ENCODE results near the gene MYH6.

MYH6 gene

GRCh38 chr14:23375527-23376251, 32.4 kb downstream of the MYH6 start:
- DNase-seq: no peak

DNA sequence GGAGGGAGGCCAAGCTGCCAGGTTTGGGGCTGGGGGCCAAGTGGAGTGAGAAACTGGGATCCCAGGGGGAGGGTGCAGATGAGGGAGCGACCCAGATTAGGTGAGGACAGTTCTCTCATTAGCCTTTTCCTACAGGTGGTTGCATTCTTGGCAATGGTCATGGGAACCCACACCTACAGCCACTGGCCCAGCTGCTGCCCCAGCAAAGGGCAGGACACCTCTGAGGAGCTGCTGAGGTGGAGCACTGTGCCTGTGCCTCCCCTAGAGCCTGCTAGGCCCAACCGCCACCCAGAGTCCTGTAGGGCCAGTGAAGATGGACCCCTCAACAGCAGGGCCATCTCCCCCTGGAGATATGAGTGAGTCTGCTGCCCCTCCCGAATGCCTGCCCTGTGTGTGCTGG, 35.0 kb downstream of the MYH6 start:
- DNase-seq: no peak

DNA sequence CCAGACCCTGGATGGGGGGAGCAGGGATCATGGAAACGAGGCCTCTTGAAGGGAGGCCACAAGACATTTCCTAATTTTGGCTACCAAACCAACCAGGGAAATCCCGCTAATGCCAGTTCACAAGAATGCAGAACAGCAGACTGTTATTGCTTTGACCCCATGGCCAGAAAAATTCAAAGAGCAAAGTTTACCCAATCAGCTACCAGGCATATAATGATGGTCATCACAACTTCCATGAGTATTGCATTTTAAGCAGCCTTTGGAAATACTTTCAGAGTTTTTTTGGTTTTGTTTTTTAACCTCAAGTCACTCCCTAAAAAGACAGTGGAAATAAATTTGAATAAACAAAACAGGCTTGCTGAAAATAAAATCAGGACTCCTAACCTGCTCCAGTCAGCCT, 35.6 kb downstream of the MYH6 start, which contains the start of gene IL25:
Gene IL25, plus strand, starts transcription at position 301 of the 400 bp plus-strand sequence.
- DNase-seq: no peak

DNA sequence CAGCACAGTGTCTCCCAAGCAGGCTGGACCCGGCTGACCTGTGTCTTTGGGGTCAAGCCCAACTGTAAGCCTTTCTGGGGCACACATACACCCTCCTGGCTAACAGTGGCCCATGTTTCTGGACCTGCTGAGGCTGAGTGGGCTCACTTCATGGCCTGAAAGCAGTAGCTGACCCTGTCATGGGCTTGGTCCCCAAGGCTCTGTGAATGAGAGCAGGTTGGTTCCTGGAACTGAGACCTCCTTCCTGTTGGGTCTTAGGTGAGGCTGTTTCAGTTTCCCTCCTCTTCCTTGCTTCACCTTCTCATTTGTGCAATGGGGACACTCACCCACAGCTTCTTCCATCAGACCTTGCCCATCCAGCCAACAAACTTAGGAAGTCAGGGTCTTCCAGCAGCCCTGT, 36.2 kb downstream of the MYH6 start:
- no peak for DNase-seq

- DNase-seq: no peak
Observed at GRCh38 chr14:23370221-23370620, 37.9 kb downstream of the MYH6 start.

DNA sequence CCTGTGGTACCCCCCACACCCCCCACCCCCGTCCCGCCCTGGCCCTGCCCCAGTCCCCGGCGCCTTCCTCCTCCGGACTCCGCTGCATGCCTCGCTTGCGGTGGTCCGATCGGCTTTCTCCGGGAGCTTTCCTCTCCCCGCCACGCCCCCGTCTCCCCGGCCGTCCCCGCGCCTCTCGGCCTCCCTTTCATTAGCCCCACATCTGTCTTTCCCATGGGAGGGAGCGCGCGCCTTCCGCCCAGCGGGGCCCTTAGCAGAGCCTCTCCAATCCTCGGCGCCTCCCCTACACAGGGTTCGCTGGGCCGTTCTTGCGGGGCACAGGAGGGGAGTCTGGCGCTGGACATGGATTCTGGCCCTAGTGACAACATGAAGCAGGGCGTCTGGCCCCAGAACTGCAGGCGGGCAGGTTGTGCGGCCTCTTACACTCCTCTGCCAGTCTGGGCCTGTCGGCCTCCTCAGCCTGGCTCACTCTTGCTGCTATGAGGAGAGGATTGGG, 41.6 kb downstream of the MYH6 start:
- DNase-seq: no peak

DNA sequence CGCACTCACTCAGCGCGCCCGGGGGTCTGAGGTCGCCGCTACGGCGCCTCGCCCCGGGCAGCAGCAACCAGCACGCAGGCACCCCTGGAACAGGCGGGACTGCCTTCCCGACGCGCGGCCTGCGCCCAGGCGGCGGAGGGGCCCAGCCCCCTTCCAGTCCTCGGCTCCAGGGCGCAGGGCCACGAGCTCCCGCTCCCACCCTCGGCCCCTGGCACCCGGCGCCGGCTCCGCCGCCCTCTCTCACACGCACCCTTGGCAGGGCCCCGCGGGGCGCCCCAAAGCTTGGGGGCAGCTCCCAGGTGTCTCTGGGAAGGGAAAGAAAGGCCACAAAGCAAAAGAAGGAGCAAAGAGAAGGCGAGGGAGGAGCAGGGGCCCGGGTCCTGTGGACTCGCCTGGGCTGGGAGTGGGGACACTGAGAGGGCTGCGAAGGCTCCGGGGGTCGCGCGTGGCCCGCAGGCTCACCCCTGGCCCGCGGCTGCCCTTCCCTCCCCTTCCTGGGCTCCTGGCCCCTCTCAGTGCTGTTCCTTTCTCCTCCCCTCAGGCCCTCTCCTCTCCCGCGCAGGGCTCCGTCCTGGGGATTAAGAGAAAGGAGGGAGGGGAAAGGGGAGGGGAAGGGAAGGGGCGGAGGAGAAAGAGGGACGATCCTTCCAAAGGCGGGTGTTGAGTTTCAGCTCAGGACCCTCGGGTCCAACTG, 42.2 kb downstream of the MYH6 start:
- no peak for DNase-seq

DNA sequence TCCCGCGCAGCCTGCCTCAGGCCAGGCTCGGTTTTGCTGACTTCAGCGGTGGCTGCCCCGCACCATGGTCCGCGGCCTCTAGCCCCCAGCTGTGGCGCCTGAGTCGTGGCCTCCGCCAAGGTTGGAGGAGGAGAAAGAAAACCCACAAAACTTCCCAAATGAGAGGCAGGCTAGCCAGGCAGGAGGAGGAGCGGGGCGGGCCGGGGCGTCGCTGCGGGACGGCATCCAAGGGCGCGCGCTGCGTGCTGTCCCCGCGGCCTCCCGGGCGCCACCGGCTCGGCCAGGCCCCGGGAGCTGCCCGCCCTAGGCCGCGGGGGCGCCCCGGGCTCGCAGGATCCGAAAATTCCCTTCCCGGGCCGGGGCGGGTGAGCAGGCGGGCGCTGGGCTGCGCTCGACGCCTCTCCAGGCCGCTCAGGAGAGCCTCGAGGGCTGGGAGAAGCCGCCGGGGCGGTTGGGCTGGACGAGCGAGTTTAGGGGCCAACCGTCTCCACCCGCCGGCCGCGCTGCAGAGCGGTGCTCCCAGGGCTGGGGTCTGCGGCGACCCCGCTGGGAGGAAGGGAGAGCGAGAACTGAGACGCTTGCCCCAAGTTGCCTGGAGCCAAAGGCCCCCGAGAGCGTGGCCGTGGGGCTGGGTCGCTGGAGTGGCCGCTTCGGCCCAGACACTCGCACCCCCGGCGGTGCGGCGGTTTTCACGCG, 42.9 kb downstream of the MYH6 start, which contains the start of gene EFS:
Gene EFS, minus strand, starts transcription at position 137 of the 696 bp plus-strand sequence. CDS start 147 bp downstream, outside the sequence.
- DNase-seq: no peak

GRCh38 chr14:23364164-23365035, 43.7 kb downstream of the MYH6 start:
- no peak for DNase-seq

DNA sequence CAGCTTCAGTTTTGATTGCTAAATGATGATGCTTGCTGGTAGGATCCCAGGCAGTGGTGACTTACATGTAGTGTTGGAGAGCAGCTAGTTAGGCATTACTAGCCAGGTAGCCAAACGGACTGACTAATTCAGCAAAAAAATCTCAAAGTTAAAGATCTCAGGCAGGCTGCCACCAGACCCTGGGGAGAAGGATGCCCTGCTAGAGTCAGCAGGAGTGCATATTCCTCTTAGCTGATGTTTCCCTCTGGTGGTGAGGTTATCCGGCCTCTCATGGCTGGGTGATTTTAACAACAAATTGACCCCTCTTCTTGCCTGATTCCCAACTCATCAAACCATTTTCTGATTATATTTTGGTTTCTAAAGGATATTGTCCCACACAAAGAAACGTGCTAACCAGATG, 45.9 kb downstream of the MYH6 start:
- DNase-seq: no peak

GRCh38 chr14:23361763-23362162, 46.3 kb downstream of the MYH6 start:
- DNase-seq: no peak

DNA sequence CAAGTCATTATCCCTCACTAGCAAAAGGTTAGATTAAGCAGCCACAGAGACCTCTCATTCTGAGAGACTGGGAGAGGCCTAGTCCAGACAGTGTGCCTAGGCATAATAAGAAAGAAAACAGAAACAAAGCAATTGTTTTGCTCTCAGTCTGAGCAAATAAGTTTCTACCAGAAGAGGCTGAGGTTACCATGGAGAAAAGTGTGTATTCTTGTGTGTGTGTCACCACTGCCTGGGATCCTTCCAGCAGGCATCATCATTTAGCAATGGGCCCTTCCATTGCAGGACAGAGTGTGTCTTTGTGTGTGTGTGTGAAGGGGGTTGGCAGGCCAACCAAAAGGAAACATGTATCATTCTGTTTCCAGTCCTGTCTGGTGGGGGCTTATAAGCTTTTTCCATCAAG, 46.8 kb downstream of the MYH6 start:
- no peak for DNase-seq

DNA sequence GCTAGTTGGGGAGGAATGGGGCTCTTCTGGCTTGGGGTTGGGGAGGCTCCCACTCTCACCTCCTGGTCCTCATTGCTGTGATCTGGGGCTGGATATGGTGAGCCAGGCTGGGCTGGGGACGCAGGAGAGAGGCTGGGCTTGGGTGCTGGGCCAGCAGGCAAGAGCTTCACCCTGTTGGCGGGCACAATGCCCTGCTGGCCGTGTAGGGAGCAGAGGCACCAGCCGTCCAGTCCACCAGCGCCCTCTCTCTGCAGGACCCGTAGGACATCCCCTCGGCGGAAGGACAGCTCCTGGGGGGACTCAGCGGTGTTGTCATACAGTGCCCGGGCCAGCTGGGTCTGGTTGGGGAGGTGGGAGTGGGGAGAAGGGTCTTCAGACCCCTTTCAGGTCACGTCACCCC, 47.6 kb downstream of the MYH6 start:
- DNase-seq: no peak

GRCh38 chr14:23359722-23360447, 48.2 kb downstream of the MYH6 start:
- DNase-seq: no peak

DNA sequence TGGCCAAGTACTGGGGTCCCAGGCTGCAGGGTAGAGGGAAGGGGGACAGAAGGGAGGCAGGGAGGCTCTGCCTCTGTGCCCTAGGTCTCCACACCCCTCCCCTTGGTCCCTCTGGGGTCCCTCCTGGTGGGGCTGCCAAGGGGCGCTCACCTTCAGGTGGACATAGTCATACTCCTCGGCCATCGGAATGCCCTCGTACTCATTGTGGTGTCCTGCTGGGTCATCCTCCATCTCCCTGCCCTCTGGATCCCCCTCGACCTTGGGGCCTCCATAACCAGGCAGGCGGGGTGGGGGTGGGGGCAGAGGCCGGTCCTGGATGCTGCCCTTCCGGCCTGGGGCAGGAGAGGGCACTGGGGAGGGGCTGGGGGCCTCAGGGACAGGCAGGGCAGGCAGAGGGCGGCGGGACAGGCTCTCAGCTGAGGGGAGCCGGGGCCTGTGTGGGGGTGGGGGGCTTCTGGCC, 48.9 kb downstream of the MYH6 start:
- no peak for DNase-seq

DNA sequence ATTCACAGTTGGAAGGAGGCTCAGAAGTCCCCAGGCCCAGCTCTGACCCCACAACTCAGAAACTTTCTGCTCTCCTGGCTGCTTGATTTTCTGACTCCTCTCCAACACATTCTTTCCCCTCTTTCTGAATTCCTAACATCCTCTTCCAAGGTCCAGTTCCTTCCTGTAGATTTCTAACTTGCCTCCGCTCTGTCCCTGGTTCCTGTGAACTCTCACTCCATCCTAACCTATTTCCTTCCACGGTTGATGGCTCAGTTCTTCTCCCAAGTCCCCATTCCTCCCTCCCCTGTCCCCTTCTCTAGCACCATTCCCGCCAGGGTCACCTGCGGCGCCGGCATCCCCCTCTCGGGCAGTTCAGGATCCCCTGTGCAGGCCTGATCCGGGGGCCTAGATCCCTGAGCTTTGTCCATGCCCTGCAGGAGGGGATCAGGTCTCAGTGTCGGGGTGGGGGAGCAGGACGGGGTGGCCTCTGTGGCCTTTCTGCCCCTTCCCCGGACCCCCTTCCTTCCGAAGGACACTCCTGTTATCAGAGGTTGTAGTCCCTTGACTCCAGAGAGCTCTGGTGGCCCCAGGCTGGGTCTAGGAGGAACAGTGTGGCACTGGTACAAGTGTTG, 49.4 kb downstream of the MYH6 start:
- DNase-seq: no peak

DNA sequence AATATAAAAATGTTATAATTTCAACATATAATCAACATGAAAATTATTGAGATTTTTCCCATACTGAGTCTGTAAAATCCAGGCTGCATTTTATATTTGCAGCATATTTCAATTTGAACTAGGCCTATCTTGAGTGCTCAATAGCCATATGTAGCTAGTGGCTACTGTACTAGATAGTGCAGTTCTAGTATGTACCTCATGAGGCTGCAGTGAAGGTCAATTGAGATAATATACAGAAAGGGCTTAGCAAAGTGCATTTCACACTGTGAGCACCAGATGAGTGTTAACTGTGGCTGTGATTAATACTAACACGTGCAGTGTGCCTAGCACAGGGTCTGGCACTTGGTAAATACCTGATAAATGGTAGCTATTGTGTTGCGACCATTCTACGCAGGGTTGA, 50.0 kb downstream of the MYH6 start:
- DNase-seq: no peak

DNA sequence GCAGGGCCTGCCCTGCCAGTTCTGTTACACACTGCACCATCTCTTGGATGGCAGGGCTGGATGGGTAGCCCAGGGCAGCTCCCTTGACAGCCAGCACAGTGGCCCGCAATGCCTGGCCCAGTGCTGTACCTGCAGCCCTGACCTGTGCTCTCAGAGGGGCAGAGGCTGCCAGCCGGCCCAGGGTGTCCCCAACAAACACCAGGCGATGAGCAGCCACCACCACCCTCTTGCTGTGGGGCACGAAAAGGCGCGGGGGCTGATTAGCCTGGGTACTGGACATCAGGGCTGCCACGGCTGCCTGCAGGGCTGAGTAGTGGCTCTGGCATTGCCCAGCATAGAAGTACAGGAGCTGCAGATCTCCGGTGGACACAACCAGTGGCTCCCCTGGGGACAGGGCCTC, 50.8 kb downstream of the MYH6 start:
- DNase-seq: no peak

DNA sequence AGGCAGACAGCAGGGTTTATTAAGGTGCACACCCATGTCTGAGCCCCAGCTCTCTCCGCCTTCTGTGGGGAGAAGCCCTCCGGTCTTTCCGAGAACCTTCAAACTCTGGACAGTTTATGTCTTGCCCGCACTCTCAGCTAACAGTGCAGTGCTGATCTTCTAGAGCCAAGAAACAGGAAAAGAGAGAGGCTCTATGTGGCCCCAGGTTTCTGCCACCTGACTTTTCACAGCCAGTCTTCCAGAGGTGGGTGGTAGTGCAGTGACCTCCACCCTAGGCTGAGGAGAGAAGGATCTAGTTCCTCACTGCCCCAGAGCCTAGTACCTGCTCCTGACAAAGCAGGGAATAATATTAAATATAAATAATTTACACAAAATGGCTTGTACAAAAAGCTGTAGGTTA, 51.4 kb downstream of the MYH6 start:
- no peak for DNase-seq

DNA sequence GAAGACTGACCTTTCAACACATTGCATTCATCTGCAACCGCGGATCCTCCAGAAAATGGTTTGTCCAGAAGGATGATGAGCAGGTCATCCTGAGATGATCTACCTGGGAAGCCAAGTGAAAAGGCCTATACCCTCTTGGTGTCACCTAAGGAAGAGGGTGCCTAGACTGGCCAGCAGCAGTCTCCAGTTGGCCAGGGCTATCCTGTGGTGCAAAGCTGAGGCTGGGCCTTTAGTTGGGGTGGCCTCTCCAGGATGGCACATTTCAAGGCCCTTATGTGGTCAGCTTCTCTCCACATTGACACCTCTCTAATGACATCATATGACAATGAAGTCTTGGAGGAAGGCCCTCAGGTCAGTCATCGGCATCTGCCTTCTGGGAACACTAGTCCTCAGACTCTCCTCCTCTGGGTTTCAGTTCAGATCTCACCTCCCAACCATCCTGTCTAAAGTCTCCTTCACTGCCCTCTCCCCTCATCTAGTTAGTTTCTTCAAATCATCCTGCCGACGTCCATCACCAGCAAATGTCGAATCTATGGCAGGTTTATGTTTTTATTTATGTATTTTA, 52.1 kb downstream of the MYH6 start:
- DNase-seq: no peak

- DNase-seq: no peak
Observed at GRCh38 chr14:23354990-23355389, 53.1 kb downstream of the MYH6 start.
